HG03039 (cell line): Measurements from ENCODE around the gene MFRP.

Source experiments
- ATAC-seq: cut with Tn5 transposase; IDR thresholded peaks from one replicate; pipeline ENCODE4 v1.9.1; 2021; ENCODE audit warnings: mild to moderate bottlenecking, moderate library complexity; ENCODE audit not compliant: unreplicated experiment

Gene MFRP

GRCh38 chr11:119319136-119319699, 27.3 kb downstream of the MFRP start:
- ATAC-seq, result no peak

- ATAC-seq, result no peak
Measured at GRCh38 chr11:119318240-119319135, 28.0 kb downstream of the MFRP start.

- no peak for ATAC-seq
Measured at GRCh38 chr11:119317592-119318239, 28.8 kb downstream of the MFRP start.

DNA sequence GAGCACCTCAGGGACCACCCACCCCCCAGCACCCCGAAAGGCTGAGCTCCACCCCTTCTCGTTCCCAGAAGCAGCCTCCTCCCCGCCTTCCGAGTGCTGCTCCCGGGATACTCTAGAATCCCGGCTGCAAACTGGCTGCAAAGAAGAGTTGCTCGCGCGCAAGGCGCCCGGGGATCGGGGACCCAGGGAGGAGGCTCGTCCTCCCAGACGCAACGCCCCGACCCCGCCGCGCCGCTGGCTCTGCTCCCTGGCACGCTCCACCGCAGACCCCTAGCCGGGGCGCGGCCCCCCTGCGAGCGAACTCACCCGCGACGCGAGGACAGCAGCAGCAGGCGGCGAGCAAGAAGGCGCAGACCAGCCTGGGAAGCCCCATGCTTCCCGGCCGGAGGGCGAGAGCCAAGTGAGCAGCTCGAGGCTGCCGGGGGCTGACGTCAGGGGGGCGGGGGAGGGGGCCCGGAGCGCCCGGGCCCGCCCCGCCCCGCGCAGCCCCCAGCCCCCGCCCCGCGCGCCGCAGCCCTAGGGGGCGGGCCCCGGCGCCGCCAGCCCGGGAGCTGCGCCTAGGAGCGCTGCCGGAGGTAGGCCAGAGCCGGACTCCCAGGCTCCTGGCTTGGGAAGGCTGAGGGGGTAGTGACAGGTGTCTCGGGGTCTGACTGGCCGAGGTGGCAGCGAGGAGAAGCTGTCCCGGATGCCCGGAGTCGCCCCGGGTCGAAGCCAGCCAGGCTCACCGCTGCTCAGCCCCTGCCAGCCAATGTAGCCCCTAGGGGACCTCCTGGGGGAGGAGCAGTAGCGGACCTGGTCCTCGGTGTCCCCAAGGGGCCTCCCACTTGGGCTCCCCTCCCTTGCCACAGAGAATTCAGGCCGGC, 29.5 kb downstream of the MFRP start, which contains the start of gene MCAM:
Gene MCAM (minus strand): TSS at position 402 of the 863 bp plus-strand sequence. CDS start 29 bp downstream, at position 373.
- no peak for ATAC-seq

- no peak for ATAC-seq
Measured at GRCh38 chr11:119316016-119316728, 30.3 kb downstream of the MFRP start.

- ATAC-seq, result no peak
Measured at GRCh38 chr11:119315131-119316015, 31.1 kb downstream of the MFRP start.

- ATAC-seq, result no peak
Measured at GRCh38 chr11:119314726-119315125, 31.8 kb downstream of the MFRP start.

DNA sequence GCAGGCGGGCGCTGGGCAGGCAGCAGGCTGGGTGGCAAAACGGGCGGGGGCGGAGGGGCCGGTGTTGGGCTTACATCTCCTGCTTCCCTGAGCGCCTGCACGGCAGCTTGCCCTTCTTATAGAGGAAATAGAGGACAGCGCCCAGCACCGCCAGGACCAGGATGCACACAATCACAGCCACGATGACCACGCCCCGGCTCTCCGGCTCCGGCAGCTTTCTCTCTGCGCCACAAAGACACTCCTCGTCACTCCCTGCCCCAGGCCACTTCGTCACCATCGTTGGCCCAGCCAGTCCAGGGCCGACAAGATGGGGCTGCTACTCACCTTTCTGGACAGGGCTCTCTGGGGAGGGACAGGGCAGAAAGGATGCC, 35.8 kb downstream of the MFRP start:
- no peak for ATAC-seq

DNA sequence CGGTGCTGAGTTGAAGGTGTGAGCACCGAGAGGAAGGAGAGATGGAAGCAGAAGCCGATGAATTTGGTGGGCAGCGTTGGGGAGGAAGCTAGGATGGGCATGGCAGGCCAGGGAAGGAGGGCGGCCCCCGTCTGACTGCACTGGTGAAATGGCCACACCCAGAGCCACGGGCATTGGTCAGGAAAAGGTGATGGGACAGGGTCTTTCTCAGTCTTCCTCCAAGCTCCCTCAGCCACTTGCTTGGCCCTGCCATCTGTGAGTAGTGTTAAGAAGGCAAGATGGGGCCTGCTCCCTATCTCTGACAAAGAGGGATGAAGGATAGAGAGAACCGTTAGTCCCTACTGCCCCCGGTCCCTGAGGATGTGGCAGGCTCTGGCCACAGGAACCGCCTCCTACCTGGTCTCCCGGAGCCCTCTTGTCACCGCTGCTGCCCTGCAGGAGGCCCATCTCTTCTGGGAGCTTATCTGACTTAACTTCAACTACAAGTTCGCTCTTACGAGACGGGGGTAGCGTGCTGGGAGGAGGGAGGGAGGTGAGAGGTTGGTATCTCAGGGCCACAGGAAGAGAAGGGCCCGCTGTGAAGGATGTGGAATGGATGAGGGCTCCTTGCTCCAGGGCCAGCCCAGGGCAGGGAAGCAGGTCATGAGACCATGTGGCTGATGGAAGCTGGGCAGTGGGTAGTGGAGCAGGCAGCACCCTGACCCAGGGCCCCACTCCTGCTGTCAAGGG, 36.4 kb downstream of the MFRP start:
- no peak for ATAC-seq

- ATAC-seq, result no peak
Measured at GRCh38 chr11:119309411-119309810, 37.1 kb downstream of the MFRP start.

GRCh38 chr11:119307974-119308373, 38.5 kb downstream of the MFRP start:
- ATAC-seq, result no peak

DNA sequence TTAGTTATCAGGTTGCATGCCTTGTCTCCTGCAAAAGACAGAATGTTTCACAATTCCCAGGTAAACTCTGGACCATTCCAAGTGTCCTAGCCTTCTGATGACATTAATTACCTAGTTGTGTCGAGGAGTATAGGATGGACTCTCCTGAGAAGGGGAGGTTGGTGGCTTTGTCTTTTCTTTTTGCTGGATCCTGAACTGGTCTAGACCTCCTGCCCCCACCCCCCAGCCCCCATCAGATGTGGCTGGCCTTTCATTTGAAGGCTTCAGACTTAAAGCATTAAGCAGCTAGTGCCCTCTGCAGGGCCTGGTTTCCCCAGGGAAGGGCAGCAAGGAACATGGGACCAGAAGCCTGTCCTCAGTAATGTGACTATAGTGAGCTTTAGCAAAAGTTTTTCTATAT, 39.3 kb downstream of the MFRP start:
- no peak for ATAC-seq

- ATAC-seq, result no peak
Measured at GRCh38 chr11:119306373-119306890, 40.1 kb downstream of the MFRP start.

DNA sequence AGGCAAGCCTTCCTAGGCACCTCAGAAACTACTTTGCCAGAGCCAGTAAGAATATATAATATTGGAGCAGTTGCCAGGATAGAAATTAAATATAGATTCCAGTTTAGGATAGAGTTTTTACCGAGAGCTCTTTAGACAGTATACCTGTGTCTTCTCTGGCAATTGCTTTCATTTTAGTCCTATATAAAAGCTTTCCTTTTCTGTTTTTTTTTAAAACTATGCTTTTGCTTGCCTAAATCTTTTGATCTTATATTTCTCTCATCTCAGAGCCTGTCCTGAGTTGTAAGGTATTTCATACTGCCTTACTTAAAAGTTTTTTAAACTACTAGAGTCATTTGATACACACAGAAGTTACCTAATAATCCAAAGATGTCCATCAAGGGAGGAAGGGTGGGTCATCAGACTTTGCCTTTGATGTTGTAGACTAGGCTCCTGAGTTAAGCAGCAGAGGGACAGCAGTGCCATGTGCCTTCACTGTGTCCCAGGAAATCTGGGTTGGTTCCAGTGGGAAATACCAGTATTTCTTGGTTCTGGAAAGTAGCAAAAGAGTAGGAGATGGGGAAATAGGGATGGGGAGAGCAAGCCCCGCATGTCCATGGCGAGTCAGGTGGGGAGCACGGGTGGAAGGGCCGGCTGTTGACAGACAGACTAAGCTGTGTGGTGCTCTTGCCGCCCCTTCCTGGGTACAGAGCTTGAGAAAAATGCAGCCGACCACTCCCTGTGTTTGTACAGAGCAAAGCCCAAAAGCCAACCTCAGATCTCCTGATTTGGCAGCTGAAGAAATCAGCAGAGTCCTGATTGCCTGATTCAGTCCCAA, 40.7 kb downstream of the MFRP start:
- no peak for ATAC-seq

- no peak for ATAC-seq
Measured at GRCh38 chr11:119303227-119303718, 43.2 kb downstream of the MFRP start.

GRCh38 chr11:119300198-119300964, 46.1 kb downstream of the MFRP start:
- no peak for ATAC-seq

DNA sequence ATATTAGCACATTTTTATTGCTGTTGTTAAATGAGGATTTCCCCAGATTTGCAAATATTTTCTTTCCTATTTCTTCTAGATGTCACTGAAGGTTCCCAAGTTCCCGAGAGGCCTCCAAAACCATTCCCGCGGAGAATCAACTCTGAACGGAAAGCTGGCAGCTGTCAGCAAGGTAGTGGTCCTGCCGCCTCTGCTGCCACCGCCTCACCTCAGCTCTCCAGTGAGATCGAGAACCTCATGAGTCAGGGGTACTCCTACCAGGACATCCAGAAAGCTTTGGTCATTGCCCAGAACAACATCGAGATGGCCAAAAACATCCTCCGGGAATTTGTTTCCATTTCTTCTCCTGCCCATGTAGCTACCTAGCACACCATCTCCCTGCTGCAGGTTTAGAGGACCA, 47.1 kb downstream of the MFRP start:
- no peak for ATAC-seq
